CD14-positive monocyte (primary cell): ENCODE measurements around the gene MANF. TPM values are rescaled to one million over a fixed set of nuclear protein-coding genes. Genes with fewer than 3 reads are reported as not detected.
A peak's percentile ranks its signal among the peaks of the same experiment; 100 is the strongest.

Experiments used
- DNase-seq, 3 donors: peaks; one replicate each; pipeline ENCODE4 v3.0.0-alpha.2; 2011 to 2022
- H2AFZ ChIP-seq: 2 replicates; pipeline ENCODE4 v1.6.0; 2012; ENCODE audit warnings: mild to moderate bottlenecking, low read depth, low read length, inconsistent platforms; ENCODE audit not compliant: insufficient read depth, poor library complexity, severe bottlenecking
- H3K27ac ChIP-seq, 2 donors: 1 replicate in 1 of 2; 2 replicates in 1 of 2; pipeline ENCODE4 v1.5.1; 2012 to 2013; ENCODE audit warnings: low read length in 2 of 2, control low read depth in 1 of 2, inconsistent platforms in 1 of 2, low read depth in 1 of 2, mild to moderate bottlenecking in 1 of 2
- H3K27me3 ChIP-seq, 2 donors: one replicate each; pipeline versions ENCODE4 v1.6.0 to v1.6.1; 2011 to 2013; ENCODE audit warnings: low read length in 2 of 2; ENCODE audit not compliant: control insufficient read depth in 2 of 2, insufficient read depth in 2 of 2
- H3K36me3 ChIP-seq, 2 donors: replicated peaks in 1 of 2; 1 replicate in 1 of 2; 2 replicates in 1 of 2; pipeline versions ENCODE4 v1.5.1 to v1.6.1; 2012 to 2013; ENCODE audit warnings: low read length in 2 of 2, control low read depth in 1 of 2, inconsistent platforms in 1 of 2, mild to moderate bottlenecking in 1 of 2; ENCODE audit not compliant: insufficient read depth in 2 of 2, control insufficient read depth in 1 of 2
- H3K4me1 ChIP-seq, 2 donors: 1 replicate in 1 of 2; 2 replicates in 1 of 2; pipeline versions ENCODE4 v1.5.1 to v1.6.1; 2012 to 2013; ENCODE audit warnings: low read length in 2 of 2, control low read depth in 1 of 2, inconsistent platforms in 1 of 2, mild to moderate bottlenecking in 1 of 2, moderate library complexity in 1 of 2; ENCODE audit not compliant: insufficient read depth in 2 of 2, control insufficient read depth in 1 of 2
- H3K4me2 ChIP-seq: replicated peaks from 2 replicates; pipeline ENCODE3; 2012; ENCODE audit warnings: low read length, moderate library complexity, mild to moderate bottlenecking; ENCODE audit not compliant: poor library complexity, severe bottlenecking; ENCODE audit errors: extremely low read depth
- H3K4me3 ChIP-seq, 3 experiments: fragments of 200-600 bp in 1 of 3; sonication (generic) in 1 of 3; replicated peaks in 1 of 3; 1 replicate in 2 of 3; 2 replicates in 1 of 3; pipeline ENCODE4 v1.5.1; 2011 to 2013; ENCODE audit warnings: low read length in 3 of 3, mild to moderate bottlenecking in 3 of 3, control low read depth in 2 of 3, low read depth in 2 of 3, inconsistent platforms in 1 of 3, moderate library complexity in 1 of 3
- H3K79me2 ChIP-seq: 2 replicates; pipeline ENCODE4 v1.6.0; 2012; ENCODE audit warnings: mild to moderate bottlenecking, control low read depth, inconsistent platforms, low read length, moderate library complexity; ENCODE audit not compliant: insufficient read depth
- H3K9ac ChIP-seq: 2 replicates; pipeline ENCODE4 v1.6.0; 2017; ENCODE audit warnings: low read length, mild to moderate bottlenecking; ENCODE audit not compliant: insufficient read depth, poor library complexity, severe bottlenecking
- H3K9me3 ChIP-seq, 2 donors: replicated peaks in 1 of 2; 1 replicate in 1 of 2; 2 replicates in 1 of 2; pipeline versions ENCODE4 v1.5.1 to v1.6.1; 2012 to 2013; ENCODE audit warnings: low read length in 2 of 2, control low read depth in 1 of 2; ENCODE audit not compliant: control insufficient read depth in 1 of 2, insufficient read depth in 1 of 2
- H4K20me1 ChIP-seq: 2 replicates; pipeline ENCODE4 v1.6.0; 2012; ENCODE audit warnings: mild to moderate bottlenecking, low read length, control low read depth, moderate library complexity; ENCODE audit not compliant: insufficient read depth
- H3K27ac Mint-ChIP-seq, 7 donors: one replicate each; pipeline ENCODE4 v1.8.0; 2020; ENCODE audit warnings: mild to moderate bottlenecking in 7 of 7, mixed read lengths in 7 of 7, moderate library complexity in 6 of 7, inconsistent platforms in 2 of 7
- H3K27me3 Mint-ChIP-seq, 3 donors: one replicate each; pipeline ENCODE4 v1.8.0; 2021 to 2022; ENCODE audit warnings: low read depth in 3 of 3, mild to moderate bottlenecking in 3 of 3, mixed read lengths in 3 of 3, moderate library complexity in 3 of 3, inconsistent platforms in 1 of 3
- H3K36me3 Mint-ChIP-seq, 2 donors: one replicate each; pipeline ENCODE4 v1.8.0; 2020; ENCODE audit warnings: mixed read lengths in 2 of 2, inconsistent platforms in 1 of 2, mild to moderate bottlenecking in 1 of 2
- H3K4me1 Mint-ChIP-seq: one replicate; pipeline ENCODE4 v1.8.0; 2020; ENCODE audit warnings: mild to moderate bottlenecking, mixed read lengths
- H3K4me3 Mint-ChIP-seq, 2 donors: one replicate each; pipeline ENCODE4 v1.8.0; 2020; ENCODE audit warnings: mild to moderate bottlenecking in 2 of 2, mixed read lengths in 2 of 2, moderate library complexity in 1 of 2
- H3K9me3 Mint-ChIP-seq, 7 donors: one replicate each; pipeline ENCODE4 v1.8.0; 2020 to 2022; ENCODE audit warnings: mixed read lengths in 7 of 7, mild to moderate bottlenecking in 6 of 7, moderate library complexity in 6 of 7, inconsistent platforms in 2 of 7
- WGBS: methylation state at CpG from one replicate; pipeline ENCODE4 v1.1.5; 2013; ENCODE audit warnings: missing lambda C conversion rate; ENCODE audit not compliant: insufficient coverage; 5-methylcytosine and 5-hydroxymethylcytosine counted together
- intact Hi-C, 2 donors: fragments of 100-400 bp; cut with micrococcal nuclease; formaldehyde crosslinking; loops; one replicate each; pipeline versions ENCODE4 v1.15.0 to v1.15.1; 2023
- polyA plus RNA-seq, 3 donors: library from polyadenylated mRNA; depleted of rRNA in 1 of 3; unstranded in 2 of 3; stranded (reverse) in 1 of 3; fragments of 300-500 nt in 2 of 3; fragments of >200 nt in 1 of 3; fragmentation: Illumina TruSeq in 2 of 3; gene quantifications; 1 replicate in 2 of 3; 2 replicates in 1 of 3; pipeline ENCODE4 v1.2.3, GENCODE V29; 2012 to 2021
- TF ChIP-seq, protein P1 (sequence below): fragments of 200-600 bp; IDR thresholded peaks from one replicate; pipeline ENCODE4 v1.8.0; 2022; ENCODE audit warnings: antibody characterized with exemption, mild to moderate bottlenecking

The MANF gene
- polyA plus RNA-seq, 3 donors: 14.1 to 30.2 (median 23.6) TPM

GRCh38 chr3:51391566-51392354 is 6.7 kb downstream of the MANF start:
- WGBS: 18% methylated on average over 111 of the region's 115 CpGs
- Histone ChIP-seq H2AFZ (peak overlapping the region; percentile 42), H4K20me1 (peaks cover 75% of the 10 kb centered on the region), H3K4me3 (peak overlapping the region; percentile 52 to 74 (median 62)), H3K9me3 (no peaks in the 10 kb centered on the region), H3K36me3 (peaks cover 52 to 61% of the 10 kb centered on the region in 2 donors), H3K9ac (peak overlapping the region; percentile 82), H3K4me1 (peaks cover 32 to 44% of the 10 kb centered on the region in 2 donors), H3K27ac (peak overlapping the region; percentile 41 to 65), H3K79me2 (peaks cover 76% of the 10 kb centered on the region), H3K27me3 (no peaks in the 10 kb centered on the region), H3K4me2 (peak overlapping the region; percentile 80)
- H3K27ac Mint-ChIP-seq: peak overlapping the region; percentile 73 to 89 (median 83)
- H3K4me1 Mint-ChIP-seq: peaks cover 58% of the 10 kb centered on the region
- peaks cover 53 to 66% of the 10 kb centered on the region in 2 donors for H3K36me3 Mint-ChIP-seq
- TF ChIP-seq, protein P1, sequence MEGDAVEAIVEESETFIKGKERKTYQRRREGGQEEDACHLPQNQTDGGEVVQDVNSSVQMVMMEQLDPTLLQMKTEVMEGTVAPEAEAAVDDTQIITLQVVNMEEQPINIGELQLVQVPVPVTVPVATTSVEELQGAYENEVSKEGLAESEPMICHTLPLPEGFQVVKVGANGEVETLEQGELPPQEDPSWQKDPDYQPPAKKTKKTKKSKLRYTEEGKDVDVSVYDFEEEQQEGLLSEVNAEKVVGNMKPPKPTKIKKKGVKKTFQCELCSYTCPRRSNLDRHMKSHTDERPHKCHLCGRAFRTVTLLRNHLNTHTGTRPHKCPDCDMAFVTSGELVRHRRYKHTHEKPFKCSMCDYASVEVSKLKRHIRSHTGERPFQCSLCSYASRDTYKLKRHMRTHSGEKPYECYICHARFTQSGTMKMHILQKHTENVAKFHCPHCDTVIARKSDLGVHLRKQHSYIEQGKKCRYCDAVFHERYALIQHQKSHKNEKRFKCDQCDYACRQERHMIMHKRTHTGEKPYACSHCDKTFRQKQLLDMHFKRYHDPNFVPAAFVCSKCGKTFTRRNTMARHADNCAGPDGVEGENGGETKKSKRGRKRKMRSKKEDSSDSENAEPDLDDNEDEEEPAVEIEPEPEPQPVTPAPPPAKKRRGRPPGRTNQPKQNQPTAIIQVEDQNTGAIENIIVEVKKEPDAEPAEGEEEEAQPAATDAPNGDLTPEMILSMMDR: no peak
- H3K27me3 Mint-ChIP-seq: no peaks in the 10 kb centered on the region
- peak overlapping the region; percentile 79 to 84 for H3K4me3 Mint-ChIP-seq
- intact Hi-C loops: loop anchor here (2.0 to 10.0 kb wide), 3 partner anchors 106 to 1037 kb away; partner anchors contain the start of genes CYB561D2 (in 1 of the 2), NPRL2 (in 1 of the 2), TEX264 (in 1 of the 2) and TMEM115 (in 1 of the 2)
- H3K9me3 Mint-ChIP-seq: peaks cover 0 to 3% (median 0%) of the 10 kb centered on the region in 7 donors
- peak in 1 of 3 donors; percentile 37 for DNase-seq

DNA sequence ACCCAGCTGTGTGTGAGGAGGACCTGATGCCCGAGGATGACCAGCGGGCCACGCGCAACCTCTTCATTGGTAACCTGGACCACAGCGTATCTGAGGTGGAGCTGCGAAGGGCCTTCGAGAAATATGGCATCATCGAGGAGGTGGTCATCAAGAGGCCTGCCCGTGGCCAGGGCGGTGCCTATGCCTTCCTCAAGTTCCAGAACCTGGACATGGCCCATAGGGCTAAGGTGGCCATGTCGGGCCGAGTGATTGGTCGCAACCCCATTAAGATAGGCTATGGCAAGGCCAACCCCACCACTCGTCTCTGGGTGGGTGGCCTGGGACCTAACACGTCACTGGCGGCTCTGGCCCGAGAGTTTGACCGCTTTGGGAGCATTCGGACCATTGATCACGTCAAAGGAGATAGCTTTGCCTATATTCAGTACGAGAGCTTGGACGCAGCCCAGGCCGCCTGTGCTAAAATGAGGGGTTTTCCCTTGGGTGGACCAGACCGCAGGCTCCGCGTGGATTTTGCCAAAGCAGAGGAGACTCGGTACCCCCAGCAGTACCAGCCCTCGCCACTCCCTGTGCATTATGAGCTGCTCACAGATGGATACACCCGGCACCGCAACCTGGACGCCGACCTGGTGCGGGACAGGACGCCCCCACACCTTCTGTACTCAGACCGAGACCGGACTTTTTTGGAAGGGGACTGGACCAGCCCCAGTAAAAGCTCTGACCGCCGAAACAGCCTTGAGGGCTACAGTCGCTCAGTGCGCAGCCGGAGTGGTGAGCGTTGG is 7.5 kb downstream of the MANF start:
- H4K20me1 ChIP-seq: peaks cover 70% of the 10 kb centered on the region
- peak overlapping the region; percentile 82 for H3K9ac ChIP-seq
- DNase-seq: no peak
- H3K79me2 ChIP-seq: peaks cover 70% of the 10 kb centered on the region
- peak overlapping the region; percentile 48 to 67 for H3K4me3 Mint-ChIP-seq
- H3K27me3 ChIP-seq: no peaks in the 10 kb centered on the region
- peaks cover 0 to 3% (median 0%) of the 10 kb centered on the region in 7 donors for H3K9me3 Mint-ChIP-seq
- TF ChIP-seq, protein P1: no peak
- WGBS: 97% methylated on average over 42 of the region's 42 CpGs
- H3K4me1 ChIP-seq: peaks cover 24 to 36% of the 10 kb centered on the region in 2 donors
- peaks cover 58 to 72% of the 10 kb centered on the region in 2 donors for H3K36me3 Mint-ChIP-seq
- H3K4me2 ChIP-seq: peak overlapping the region; percentile 80
- peak overlapping the region in 6 of 7 donors; percentile 35 to 79 (median 52) for H3K27ac Mint-ChIP-seq
- no peaks in the 10 kb centered on the region for H3K9me3 ChIP-seq
- no peak overlapping the region for H2AFZ ChIP-seq
- H3K4me1 Mint-ChIP-seq: peaks cover 50% of the 10 kb centered on the region
- H3K27ac ChIP-seq: peak overlapping the region in 1 of 2 donors; percentile 65
- H3K4me3 ChIP-seq: peak overlapping the region in 1 of 3 experiments; percentile 74
- intact Hi-C loops: loop anchor here (5.0 to 10.0 kb wide), 2 partner anchors 105 to 1038 kb away; partner anchors contain the start of genes CYB561D2 (in 1 of the 2), NPRL2 (in 1 of the 2) and TMEM115 (in 1 of the 2)
- peaks cover 60 to 65% of the 10 kb centered on the region in 2 donors for H3K36me3 ChIP-seq
- H3K27me3 Mint-ChIP-seq: no peaks in the 10 kb centered on the region
